ENCODE measurements around the gene PYDC1.
"Not testable (repeated sequence)": the region's sequence is repeated elsewhere in the genome, so short reads cannot be mapped to it uniquely, and the experiment has no call there.

PYDC1 gene

DNA sequence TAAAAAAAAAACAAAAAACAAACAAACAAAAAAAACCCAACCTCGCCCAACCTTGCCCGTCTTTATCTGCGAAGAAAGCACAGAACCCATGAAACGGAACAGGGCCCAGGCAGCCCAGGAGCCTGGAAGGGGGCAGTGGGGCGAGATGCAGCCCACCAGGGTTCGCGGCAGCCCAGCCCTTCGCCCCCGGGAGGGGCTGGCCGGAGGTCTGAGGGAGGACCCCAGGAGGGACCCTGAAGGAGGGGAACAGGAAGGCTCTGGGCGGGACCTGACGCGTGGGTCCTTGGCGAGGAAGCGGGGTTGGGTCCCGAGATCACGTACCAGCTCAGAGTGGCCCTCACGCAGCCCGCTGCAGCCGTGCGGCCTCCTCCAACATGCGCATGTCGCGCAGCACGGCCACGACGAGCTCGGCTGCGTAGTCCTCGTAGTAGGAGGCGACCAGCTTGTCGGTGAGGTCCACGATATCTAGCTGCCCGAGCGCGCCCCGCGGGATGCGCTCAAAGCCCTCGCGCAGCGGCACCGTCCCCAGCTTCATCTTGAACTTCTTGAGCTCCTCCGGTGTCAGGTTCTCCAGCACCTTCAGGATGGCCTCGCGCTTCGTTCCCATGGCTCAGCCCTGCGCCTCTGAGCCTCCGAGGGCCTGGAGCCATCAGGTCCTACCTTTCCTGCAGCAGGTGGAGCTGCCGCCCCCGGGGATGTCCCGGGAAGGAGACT lies at the start of gene PYDC1:
TSS of gene PYDC1 (minus strand) at position 714 of the 714 bp plus-strand sequence. CDS start at position 607, 107 bp downstream.
- DNase-seq: no peak

DNA sequence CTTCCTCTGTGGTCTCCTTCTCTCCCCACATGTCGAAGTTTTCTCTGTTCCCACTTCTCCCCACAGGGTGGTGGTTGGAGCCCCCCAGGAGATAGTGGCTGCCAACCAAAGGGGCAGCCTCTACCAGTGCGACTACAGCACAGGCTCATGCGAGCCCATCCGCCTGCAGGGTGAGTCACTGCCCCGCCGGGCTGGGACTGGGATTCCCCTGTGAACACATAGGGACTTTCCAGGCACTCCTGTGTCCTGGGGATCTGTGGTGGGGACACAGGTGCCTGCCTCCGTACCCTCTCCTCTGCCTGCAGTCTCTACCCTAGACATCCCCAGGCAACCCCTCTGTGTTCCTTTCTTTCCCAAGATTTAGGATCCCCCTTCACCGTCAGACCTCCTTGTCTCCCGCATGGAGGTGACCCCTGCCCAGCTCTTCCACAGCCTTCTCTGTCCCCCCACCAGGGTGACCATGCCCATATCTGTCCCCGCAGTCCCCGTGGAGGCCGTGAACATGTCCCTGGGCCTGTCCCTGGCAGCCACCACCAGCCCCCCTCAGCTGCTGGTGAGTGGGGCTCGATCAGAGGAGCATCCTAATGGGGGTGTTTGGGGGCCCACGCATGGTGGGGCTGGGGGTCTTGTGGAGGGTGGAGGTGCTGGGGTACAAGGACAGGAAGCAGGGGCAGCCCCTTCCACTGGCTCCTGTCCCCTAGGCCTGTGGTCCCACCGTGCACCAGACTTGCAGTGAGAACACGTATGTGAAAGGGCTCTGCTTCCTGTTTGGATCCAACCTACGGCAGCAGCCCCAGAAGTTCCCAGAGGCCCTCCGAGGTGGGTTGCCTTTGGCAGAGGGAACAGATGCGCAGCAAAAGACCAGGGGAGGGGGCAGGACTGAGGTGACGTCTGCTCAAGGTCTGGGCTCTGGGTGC lies 48.7 kb upstream of the PYDC1 start:
- no peak for DNase-seq

DNA sequence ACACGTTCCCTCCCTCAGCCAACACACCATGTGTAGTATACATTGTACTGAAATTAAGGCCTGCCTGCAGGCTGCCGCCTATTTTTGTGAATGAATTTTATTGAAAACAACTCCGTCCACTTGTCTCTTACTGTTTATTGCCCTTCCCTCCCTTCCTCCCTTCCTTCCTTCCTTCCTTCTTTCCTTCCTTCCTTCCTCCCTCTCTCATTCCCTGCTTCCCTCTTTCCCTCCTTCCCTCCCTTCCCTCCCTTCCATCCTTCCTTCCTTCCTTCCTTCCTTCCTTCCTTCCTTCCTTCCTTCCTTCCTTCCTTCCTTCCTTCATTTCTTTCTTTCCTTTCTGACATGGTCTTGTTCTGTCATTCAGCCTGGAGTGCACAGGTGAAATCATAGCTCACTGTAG lies 45.1 kb upstream of the PYDC1 start:
- no peak for DNase-seq

DNA sequence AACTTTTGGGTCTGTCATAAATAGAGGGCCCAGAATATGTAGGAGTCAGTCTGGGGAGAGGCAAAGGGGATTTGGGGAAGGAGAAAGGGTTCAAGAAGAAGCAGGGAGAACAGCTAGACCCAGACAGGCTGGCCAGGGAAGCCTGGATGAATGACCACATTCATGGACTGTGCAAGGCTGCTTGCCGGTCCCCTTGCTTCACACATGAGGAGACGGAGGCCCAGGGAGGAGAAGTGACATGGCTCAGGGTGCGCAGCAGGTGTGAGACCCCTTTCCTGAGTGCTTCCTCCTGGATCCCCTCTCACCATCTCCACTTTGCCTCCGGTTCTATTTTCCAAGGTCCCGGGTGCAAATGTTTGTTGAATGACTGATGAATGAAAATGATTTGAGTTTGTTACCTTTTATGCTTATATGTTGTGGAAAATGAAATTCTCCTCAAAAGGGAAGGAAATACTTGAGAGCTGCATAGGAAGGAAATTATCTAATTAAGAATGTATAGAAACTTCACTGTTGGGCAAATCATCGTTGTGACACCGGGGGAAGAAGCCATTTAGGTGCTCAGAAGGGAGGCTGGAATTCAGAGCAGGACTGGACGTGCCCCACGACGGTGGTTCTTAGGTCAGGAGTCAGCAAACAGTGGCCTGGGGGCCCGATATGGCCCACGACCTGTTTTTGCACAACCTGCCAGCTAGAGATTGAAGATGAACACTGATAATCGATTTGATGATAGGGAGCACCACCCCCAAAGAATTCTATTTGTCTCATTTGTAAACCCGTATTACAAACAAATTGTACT lies 43.4 kb upstream of the PYDC1 start:
- DNase-seq: no peak

DNA sequence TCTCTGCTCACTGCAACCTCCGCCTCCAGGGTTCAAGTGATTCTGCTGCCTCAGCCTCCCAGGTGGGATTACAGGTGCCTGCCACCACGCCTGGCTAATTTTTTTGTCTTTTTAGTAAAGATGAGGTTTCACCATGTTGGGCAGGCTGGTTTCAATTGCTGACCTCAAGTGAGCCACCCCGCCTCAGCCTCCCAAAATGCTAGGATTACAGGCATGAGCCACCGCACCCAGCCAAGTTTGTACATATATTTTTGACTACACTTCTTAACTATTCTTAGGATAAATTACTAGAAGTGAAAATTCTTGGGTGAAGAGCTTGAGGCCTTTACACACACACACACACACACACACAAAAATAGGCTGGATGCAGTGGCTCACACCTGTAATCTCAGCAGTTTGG lies 41.4 kb upstream of the PYDC1 start:
- DNase-seq: no peak

DNA sequence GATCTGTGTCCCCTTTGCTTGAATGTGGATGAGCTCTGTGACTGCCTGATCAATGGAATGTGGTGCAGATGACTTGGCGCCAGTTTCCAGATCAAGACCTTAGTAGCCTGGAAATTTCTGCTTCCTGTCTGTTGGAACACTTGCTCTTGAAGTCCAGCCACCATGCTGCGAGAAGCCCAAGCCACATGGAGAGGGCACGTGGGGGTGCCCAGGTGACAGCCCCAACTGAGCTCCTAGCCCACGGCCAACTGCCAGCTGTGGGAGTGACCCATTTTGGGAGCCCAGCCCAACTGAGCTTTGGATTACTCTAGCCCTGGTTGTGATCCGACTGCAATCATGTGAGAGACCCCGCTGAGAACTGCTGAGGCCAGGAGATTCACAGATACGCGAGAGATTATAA lies 39.5 kb upstream of the PYDC1 start:
- DNase-seq: no peak

DNA sequence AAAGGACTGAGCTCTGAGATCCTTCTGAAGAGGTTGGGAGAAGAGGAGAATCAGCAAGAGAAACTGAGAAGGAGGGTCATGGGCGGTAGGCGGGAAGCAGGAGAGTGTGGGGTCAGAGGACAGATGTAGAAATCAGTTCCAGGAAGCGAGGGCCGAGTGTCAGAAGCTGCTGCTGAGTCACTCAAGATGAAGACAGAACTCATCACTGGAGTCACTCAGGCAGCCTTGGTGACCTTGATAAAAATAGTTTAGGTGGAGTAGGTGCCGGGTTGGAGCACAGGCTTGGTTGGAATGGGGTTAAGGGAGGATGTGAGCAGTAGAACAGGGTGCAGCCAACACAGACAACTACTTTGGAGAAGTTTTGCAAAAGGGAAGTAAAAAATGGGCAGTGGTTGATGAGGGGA lies 36.7 kb upstream of the PYDC1 start:
- DNase-seq: no peak

DNA sequence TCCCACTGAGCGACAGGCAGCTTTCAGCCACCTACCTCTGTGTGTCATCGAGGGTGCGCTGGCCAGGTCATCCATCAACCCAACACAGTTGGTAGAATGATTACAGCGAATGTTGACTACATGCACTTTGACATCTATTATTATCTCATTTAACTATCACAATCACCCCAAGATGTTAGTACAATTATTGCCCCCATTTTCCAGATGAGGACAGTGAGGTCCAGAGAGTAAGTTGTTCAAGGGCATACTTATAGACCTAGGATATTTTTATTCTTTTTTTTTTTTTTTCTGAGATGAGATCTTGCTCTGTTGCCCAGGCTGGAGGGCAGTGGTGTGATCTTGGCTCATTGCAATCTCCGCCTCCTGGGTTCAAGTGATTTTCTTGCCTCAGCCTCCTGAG lies 34.5 kb upstream of the PYDC1 start:
- DNase-seq: no peak

DNA sequence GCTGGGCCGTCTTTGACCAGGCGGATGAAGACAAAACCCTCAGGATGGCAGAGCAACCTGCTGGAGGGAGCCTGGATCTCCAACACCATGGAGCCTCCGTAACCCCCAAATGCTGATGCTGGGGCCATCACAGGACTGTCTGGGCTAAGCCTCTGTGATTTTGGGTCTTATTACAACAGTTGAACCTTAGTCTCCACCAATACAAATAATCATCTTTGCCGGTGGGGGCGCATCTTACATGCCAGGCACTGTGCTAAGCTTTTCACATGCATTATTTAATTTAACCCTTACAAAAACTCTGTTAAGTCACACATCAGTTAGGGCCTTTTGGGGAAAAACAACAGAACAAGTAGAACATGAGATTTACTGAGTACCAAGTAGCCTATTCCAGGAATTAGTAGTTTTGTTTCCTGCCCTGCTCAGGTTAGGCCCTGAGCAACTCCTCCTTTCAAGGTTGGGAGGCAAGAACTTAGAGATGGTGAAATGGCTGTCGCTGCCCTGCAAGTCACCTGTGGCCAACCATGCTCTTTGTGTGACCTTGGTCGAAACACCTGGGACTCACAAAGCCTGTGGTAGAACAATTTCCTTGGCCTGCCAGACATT lies 33.9 kb upstream of the PYDC1 start:
- no peak for DNase-seq

DNA sequence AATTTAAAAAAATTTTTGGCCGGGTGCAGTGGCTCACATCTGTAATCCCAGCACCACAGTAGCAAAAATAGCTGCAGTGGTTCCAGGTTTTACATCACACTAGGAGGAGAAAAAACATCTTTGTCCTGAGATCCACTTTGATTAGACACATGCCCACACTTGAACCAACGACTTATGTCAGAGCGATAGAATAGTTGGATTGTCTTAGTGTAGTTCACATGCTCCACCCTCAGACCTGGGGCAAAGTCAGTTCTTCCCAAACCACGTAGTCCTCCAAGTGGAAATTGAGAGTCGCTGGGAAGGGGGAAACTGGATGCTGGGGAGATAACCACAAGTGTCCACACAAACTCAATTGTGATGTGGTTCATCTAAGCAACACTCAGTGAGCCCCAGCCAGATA lies 31.4 kb upstream of the PYDC1 start:
- no peak for DNase-seq

DNA sequence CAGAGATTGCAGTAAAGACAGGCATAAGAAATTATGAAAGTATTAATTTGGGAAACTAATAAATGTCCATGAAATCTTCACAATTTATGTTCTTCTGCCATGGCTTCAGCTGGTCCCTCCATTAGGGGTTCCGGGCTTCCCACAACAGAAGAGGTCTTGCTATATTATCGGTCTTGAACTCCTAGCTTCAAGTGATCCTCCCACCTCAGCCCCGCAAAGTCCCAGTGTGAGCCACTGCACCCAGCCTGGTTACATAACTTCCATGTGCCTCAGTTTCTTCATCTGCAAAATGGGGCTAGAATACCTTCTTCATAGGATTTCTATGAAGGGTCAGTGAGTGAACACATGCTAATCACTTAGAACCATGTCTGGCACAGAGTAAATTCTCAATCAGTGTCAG lies 29.4 kb upstream of the PYDC1 start:
- DNase-seq: no peak

DNA sequence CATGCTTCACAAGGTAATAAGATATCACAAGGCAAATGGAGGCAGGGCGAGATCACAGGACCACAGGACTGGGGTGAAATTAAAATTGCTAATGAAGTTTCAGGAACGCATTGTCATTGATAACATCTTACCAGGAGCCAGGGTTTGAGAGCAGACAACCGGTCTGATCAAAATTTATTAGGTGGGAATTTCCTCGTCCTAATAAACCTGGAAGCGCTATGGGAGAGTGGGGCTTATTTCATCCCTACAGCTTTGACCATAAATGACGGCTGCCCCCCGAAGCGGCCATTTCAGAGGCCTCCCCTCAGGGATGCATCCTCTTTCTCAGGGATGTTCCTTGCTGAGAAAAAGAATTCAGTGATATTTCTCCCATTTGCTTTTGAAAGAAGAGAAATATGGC lies 28.7 kb upstream of the PYDC1 start:
- DNase-seq: not testable (repeated sequence)

DNA sequence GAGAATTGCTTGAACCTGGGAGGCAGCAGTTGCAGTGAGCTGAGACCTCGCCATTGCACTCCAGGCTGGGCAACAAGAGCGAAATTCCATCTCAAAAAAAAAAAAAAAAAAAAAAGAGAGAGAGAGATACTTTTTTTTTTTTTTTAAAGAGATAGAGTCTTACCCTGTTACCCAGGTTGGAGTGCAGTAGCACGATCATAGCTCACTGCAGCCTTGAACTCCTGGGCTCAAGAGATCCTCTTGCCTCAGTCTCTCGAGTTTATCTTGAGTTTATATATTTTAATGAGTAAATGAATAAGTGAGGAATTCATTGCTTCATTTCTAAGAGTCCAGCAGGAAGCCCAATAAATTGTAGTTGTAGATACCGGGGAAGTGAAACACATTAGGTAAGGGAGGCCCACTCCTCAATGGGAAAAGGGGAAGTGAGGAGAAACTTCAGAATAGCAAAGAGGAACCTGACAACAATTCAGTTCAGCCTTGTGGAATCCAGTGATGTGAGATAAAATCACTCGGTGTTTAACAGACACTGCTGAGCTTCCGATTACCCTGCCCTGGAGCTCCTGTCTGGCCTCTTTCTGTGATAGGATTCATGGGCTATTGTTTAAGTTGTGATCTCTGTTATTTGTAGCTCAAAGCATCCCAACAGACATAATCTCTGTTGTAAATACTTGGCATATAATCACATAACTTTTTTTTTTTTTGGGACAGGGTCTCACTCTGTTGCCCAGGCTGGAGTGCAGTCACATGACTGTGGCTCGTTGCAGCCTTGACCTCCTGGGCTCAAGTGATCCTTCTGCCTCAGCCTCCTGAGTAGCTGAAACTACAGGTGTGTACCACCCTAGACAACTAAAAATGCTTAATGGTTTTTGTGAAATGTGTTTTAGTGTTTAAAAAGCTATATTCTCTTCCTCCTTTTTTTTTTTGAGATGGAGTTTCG lies 27.1 kb upstream of the PYDC1 start:
- no peak for DNase-seq

DNA sequence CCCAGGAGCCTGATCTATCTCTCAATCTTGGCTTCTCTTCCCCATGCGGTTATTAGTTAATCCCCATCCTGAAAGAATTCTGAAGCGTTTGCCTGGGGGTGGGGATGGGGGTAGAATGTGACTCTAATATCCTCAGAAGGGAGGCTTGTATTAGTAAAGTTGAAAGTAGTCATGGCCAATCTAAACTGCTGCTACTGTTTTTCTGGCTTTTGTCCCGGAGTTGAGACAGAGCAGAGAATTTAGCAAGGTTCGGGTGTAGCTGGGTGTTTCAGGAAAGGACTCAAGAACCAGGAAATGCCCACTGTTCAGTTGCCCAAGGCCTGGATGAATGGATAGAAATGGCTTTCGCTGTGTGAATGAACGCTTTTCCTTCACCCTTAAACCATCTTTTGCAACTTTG lies 25.3 kb upstream of the PYDC1 start:
- no peak for DNase-seq

DNA sequence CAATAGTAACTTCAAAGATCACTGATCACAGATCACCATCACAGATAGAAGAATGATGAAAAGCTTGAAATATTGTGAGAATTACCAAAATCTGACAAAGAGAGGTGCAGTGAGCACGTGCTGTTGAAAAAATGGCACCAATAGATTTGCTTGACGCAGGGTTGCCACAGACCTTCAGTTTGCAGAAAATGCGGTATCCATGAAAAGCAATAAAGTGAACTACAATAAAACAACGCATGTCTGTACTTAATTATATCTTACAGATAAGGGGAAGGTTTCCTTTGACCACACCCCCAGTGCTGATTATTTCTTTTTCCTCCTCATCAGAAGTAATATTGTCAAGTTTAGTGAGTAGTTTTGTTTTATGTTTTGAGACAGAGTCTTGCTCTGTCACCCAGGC lies 21.1 kb upstream of the PYDC1 start:
- DNase-seq: no peak

DNA sequence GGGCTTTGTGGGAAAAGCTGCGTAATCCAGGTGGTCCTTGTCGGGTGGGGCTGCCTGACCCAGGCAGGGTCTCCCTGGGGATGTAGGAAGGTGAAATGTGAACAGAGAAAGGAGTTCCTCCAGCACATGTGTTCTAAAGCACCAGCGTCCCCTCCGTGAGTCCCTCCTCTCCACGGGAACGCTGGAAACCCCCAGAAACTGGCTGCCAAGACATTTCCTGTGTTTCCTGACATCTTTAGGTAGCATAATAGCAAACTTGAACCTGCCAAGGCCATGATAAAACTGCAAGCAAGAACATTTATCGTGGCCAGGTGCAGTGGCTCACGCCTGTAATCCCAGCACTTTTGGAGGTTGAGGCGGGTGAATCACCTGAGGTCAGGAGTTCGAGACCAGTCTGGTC lies 12.6 kb upstream of the PYDC1 start:
- no peak for DNase-seq

DNA sequence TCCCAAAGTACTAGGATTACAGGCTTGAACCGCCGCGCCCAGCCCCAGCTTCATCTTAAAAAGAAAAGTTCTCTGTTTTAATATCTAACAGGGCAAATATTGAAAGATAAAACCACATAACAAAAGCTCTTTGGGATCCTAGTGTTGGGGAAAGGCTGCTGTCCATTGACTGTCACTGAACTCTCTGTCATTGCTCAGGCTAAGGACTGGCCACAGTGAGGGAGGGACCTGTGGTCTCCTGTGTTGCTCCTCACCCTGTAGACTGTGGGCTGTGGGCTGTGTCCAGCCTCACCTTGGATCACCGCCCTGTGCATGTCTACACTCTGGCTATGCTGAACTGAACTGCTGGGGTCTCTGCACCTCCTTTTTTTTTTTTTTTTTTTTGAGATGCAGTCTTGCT lies 11.3 kb upstream of the PYDC1 start:
- DNase-seq: no peak

DNA sequence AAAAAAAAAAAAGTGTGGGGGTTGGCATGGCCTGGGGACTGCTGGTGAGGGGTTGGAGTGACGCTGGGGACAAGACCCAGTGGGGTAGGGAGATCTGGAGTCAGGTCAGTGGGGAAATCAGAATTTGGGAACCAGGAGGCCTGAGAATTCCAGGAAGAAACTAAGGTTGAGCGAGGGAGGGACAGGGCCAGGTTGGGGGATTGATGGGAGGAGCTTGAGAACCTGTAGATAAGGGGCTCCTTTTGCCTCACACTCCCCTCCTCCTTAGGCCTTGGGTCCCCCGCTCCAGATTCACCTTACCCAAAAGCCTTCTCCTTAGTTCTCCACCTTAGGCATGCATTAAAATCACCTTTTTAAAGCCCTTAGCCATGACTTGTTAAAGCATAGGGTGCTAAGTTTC lies 8.3 kb upstream of the PYDC1 start:
- no peak for DNase-seq

DNA sequence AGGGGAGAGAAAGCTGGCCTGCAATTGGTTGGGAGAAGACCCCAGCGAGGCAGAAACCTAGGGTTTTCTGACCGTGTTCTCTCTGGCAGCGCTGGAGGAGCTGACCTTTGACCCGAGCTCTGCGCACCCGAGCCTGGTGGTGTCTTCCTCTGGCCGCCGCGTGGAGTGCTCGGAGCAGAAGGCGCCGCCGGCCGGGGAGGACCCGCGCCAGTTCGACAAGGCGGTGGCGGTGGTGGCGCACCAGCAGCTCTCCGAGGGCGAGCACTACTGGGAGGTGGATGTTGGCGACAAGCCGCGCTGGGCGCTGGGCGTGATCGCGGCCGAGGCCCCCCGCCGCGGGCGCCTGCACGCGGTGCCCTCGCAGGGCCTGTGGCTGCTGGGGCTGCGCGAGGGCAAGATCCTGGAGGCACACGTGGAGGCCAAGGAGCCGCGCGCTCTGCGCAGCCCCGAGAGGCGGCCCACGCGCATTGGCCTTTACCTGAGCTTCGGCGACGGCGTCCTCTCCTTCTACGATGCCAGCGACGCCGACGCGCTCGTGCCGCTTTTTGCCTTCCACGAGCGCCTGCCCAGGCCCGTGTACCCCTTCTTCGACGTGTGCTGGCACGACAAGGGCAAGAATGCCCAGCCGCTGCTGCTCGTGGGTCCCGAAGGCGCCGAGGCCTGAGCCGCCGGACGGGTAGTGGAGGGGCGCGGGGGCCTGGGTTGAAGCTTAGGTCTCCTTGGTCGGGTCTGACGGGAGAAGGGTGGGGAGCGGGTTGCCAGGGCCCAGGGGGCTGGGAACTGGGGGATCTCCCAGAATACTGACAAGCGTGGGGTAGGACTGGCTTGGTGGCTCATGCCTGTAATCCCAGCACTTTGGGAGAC lies 7.4 kb upstream of the PYDC1 start:
- DNase-seq: no peak

DNA sequence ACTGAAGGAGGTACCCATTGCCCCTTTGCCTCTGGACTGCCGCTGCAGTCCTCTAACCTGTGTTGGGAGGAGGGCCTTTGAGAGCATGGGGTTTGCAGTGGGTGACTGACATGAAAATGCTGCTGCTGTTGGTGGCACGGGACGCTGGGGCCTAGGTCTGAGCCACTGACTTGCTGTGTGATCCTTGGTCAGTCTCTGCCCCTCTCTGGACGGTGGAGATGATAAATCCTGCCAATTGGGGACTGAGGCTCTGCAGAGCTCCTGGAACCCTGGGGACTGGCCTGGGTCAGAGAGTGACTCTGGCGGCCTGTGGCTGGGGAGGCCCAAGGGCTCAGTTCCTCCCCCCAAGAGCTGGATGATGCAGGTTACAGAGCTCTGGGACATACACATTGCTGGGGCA lies 6.1 kb upstream of the PYDC1 start:
- no peak for DNase-seq
